ENCODE data around the gene TSFM.
"Not testable (repeated sequence)": the region's sequence is repeated elsewhere in the genome, so short reads cannot be mapped to it uniquely, and the experiment has no call there.

DNA sequence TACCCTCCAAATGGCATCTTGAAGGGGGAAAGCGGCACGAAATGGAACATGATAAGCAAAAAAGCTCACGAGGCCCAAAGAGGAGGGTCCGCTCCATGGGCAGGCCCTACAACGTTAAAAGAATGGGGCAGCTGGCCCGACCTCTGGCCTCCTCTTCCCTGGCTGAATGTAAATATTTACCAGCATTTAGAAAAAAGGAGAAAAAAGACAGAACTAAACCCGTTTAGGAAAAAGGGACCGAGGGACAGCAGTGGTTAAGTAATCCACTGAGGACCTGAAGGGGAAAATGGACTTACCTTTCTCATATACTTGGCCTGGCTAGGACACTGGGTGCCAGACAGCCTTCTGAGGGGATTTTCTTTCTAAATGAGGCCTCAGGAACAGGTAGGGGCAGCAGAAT is 37.5 kb downstream of the TSFM start:
- not testable (repeated sequence) for TF ChIP-seq EZH2 (IDR thresholded peaks at IDR 0.05; ENCODE audit: borderline replicate concordance, low read depth, low read length, severe bottlenecking)
- TF ChIP-seq, protein P1, sequence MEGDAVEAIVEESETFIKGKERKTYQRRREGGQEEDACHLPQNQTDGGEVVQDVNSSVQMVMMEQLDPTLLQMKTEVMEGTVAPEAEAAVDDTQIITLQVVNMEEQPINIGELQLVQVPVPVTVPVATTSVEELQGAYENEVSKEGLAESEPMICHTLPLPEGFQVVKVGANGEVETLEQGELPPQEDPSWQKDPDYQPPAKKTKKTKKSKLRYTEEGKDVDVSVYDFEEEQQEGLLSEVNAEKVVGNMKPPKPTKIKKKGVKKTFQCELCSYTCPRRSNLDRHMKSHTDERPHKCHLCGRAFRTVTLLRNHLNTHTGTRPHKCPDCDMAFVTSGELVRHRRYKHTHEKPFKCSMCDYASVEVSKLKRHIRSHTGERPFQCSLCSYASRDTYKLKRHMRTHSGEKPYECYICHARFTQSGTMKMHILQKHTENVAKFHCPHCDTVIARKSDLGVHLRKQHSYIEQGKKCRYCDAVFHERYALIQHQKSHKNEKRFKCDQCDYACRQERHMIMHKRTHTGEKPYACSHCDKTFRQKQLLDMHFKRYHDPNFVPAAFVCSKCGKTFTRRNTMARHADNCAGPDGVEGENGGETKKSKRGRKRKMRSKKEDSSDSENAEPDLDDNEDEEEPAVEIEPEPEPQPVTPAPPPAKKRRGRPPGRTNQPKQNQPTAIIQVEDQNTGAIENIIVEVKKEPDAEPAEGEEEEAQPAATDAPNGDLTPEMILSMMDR (IDR thresholded peaks at IDR 0.05; ENCODE audit: borderline replicate concordance, extremely low read depth, low read length, poor library complexity, severe bottlenecking): not testable (repeated sequence)
